SK-N-SH treated with all-trans-retinoic acid at 6 μM for 48 hours (cell line): ENCODE data around the gene ESPL1.

Experiments
- CSDC2 ChIP-seq: fragments of 250-450 bp; sonication (Bioruptor Pico); IDR thresholded peaks from 2 replicates; pipeline ENCODE4 v1.5.0; 2020; ENCODE audit warnings: mild to moderate bottlenecking, moderate library complexity
- RARB ChIP-seq: fragments of 250-450 bp; sonication (Bioruptor Pico); IDR thresholded peaks from 2 replicates; pipeline ENCODE4 v1.8.0; 2021; ENCODE audit warnings: mild to moderate bottlenecking, moderate library complexity
- TSHZ2 ChIP-seq: fragments of 250-450 bp; sonication (Bioruptor Pico); IDR thresholded peaks from 2 replicates; pipeline ENCODE4 v1.5.0; 2020; ENCODE audit warnings: mild to moderate bottlenecking, moderate library complexity
- ZFP30 ChIP-seq: fragments of 450-650 bp; formaldehyde crosslinking; IDR thresholded peaks from 2 replicates; pipeline ENCODE4 v1.5.0; 2022; ENCODE audit warnings: mild to moderate bottlenecking, moderate library complexity

GRCh38 chr12:53328043-53328435, 59.9 kb downstream of the ESPL1 start:
- TF ChIP-seq ZFP30 (CRISPR knock-in tag) (no peak), RARB (no peak), TSHZ2 (CRISPR knock-in tag) (no peak), CSDC2 (no peak)
